ENCODE measurements around the gene ATP2B3. TPM values are rescaled to one million over a fixed set of nuclear protein-coding genes. Genes with fewer than 3 reads are reported as not detected.
A peak's percentile ranks its signal among the peaks of the same experiment; 100 is the strongest.

The ATP2B3 gene
- total RNA-seq = not detected

DNA sequence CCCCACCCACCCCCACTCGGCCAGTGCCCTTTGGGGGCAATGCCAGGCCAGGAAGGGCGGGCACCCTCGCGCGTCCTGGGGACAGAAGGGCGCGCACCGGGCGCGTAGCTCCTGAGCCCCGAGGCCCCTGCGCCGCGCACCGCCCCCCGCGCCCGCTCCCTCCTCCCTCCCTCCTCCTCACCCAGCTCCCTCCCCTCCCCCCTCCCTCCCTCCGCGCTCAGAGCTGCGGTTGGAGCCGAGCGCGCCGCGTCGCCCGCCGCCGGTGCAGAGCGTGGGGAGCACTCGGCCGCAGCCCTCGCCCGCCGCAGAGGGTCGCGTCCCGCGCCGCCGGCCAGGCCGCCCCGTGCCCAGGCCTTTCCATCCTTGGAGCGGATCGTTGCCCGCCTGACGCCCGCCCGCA is at the start of gene ATP2B3:
Gene ATP2B3, plus strand, starts transcription at position 220 of the 400 bp plus-strand sequence. CDS start 18,606 bp downstream, outside the sequence.
- Mint-ChIP-seq H3K9me3 (no peaks in the 10 kb centered on the region), H3K27ac (no peak within 1 kb of the TSS)

DNA sequence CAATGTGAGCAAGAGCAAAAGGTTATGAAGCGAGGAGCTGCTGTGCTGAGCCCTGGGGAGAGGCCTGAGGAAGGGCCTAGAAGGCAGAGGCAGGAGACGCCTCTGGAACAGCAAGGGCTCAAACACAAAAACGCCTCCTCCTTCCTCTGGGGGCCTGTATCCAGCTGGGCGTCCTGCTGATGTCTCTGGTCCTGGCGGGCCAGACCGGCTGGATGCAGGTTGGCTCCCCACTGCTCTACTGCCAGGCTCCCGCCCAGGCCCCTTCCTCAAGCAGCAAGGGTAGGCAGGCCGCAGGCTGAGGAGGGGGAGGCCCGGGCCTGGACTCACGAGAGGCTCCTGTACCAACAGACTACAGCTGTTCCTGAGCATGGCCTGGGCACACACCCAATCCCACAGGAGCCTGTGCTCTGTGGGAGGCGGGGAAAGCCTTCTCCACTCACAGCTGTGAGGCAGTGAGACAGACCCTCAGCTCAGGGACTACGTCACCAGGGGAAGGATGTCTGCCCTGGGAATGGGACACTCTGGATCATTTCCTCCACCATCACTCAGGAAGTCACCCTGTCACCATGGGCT is 49.3 kb upstream of the ATP2B3 start:
- no peak for DNase-seq (ENCODE audit: low spot score in 2 of 2)
- Mint-ChIP-seq H3K36me3 (no peaks in the 10 kb centered on the region), H3K9me3 (no peaks in the 10 kb centered on the region), H3K27ac (no peak overlapping the region)
- no peak for ATAC-seq

More for the DNA sequence above, at the start of gene ATP2B3:
- no peaks in the 10 kb centered on the region for H3K36me3 Mint-ChIP-seq
- no peak for ATAC-seq
- DNase-seq (ENCODE audit: low spot score in 2 of 2) = no peak

DNA sequence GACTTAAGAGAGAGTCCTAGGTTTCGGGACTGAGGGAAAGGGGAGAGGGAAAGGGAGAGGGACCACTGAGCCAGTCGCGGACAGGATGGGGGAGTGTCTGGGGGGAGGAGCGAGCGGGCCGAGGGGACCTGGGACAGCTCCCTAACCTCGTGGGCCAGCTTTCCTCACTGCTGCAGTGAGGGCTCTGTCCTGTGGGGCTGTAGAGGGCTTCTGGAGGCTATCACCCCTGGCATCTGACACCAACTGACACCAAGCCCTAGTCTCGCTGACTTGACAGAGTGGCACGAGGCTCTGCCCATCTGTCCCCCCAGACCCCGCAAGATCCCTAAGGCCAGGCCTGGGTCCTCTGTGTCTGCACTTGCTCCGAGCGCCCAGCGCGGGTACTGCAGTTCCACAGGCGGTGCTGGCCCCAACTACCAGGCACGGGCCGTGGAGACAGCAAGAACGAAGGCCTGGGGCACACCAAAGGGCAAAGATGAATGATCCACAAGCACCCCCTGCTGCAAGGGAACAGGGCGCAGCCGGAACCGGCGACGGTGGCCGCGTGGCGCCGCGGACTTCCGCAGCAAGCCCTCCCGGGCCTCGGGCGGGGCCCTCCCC is 47.5 kb upstream of the ATP2B3 start:
- ATAC-seq (peak; percentile 32 to 46), DNase-seq (ENCODE audit: low spot score in 2 of 2) (peak in 1 of 2 donors; percentile 7)
- Mint-ChIP-seq H3K27ac (peak overlapping the region; percentile 65 to 69), H3K36me3 (no peaks in the 10 kb centered on the region), H3K9me3 (no peaks in the 10 kb centered on the region)

DNA sequence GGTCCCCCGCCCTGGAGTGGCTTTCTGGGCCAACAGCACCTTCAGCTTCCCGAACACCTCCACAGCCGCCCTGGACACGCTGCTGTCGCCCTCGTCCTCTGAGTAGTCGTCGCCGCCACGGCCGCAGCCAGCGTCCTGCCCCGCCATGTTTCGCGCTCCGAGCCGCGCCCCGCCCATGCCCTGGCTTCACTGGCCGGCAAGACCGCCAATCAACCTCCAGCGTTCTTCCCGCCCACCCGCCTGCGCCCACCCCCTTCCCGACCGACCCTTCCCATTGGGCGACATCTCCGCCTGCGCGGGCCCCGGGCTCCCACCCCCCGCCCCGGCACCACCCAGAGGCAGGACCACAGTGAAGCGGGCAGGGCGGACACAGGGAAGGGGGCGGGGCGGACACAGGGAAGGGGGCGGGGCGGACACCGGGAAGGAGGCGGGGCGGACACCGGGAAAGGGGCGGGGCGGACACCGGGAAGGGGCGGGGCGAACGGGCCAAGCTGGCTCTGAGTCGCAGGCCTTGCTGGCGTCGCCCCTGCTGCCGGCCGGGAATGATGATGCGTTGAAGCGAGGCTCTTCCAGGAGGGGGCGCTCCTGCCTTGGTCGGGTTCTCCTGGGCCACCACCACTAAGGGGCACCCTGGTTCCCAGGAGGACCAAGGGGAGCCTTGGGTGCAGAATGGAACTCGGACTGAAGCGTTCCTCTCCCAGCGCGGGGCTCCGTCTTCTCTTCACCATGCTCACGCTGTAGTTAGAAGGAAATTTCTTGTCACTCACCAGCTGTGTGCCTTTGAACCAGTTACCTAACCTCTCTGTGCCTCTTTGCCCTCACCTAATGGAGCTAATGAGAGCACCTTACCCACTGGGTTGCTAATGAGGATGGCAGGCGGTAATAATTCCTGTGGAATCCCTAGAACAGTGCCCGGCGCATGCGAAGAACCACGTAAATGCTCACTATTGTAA is 46.8 kb upstream of the ATP2B3 start, which contains the start of gene HAUS7:
Gene HAUS7, minus strand, starts transcription at position 166 of the 953 bp plus-strand sequence. Its CDS starts 19 bp downstream, at position 147.
- ATAC-seq (peak; percentile 85 to 90), DNase-seq (ENCODE audit: low spot score in 2 of 2) (peak; percentile 84 to 85)
- Mint-ChIP-seq H3K36me3 (no peaks in the 10 kb centered on the region), H3K27ac (peak within 1 kb of the TSS; percentile 65 to 71), H3K9me3 (no peaks in the 10 kb centered on the region)

DNA sequence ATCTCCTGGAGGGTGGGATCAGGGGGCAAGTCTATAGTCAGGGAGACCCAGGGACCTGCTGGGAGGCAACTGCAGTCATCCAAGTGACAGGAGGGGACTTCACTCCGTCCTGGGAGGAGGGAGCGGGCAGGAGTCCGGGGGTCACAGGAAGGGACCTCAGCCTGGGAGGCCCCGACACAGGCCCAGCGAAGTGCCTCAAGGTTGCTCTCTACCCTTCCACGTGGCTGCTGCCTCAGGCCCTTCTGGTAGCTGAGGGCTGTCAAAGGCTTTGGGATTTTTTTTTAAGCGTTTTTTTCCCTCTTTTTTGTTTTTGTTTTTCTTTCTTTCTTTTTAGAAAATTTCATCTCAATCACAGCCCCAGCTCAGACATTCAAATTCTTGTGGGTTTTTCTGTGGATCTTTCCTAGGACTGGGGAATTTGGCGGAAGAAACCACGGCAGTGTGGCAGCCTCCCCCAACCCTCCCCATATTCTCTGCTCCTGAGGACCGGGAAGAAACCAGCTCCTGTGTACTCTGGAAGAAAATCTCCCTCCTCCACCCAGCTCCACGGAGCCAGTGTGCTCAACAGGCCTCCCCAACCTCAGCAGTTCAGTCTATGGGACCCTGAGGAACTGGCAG is 45.7 kb upstream of the ATP2B3 start:
- DNase-seq (ENCODE audit: low spot score in 2 of 2) (no peak), ATAC-seq (no peak)
- Mint-ChIP-seq H3K9me3 (no peaks in the 10 kb centered on the region), H3K36me3 (no peaks in the 10 kb centered on the region), H3K27ac (peak overlapping the region in 1 of 2 donors; percentile 71)

DNA sequence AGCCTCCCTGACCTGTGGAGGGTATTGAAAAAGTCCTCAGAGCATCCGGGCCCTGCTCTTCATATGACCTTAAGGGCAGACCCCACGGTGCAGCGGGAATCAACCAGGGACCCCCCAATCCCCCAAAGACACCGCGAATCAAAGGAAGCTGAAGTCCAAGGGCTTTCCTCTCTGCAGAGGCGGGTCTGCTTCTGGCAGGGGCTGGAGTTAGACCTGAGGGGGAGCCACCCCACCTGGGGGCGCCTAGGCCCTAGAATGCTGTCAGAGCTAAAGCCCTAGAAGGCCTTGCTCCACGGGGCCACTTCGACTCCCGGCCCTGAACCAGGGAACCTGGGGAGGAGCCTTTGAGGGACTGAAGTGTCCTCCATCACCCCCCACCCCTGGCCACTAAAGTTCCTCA is 44.3 kb upstream of the ATP2B3 start:
- Mint-ChIP-seq H3K36me3 (no peaks in the 10 kb centered on the region), H3K27ac (no peak overlapping the region), H3K9me3 (no peaks in the 10 kb centered on the region)
- DNase-seq (ENCODE audit: low spot score in 2 of 2) (no peak), ATAC-seq (no peak)

DNA sequence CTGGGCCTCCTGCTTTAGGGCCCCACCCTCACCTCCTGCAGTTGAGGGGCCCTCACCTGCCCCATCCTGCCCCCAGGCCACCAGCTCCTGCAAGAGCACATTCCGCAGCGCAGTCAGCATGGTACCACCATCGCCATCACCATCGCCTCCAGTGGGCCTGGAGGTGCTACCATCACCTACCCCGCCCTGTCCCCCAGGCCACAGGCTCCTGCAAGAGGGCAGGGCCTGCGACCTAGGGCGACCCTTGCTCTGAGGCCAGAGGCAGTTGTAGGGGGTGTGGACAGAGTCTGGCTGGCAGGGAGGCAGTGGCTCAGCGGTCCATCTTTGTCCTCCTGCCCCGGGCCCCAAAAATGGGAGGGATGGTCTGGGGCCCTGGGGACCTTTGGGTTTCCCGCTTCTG is 43.2 kb upstream of the ATP2B3 start:
- Mint-ChIP-seq H3K9me3 (no peaks in the 10 kb centered on the region), H3K27ac (no peak overlapping the region), H3K36me3 (no peaks in the 10 kb centered on the region)
- no peak for ATAC-seq
- DNase-seq (ENCODE audit: low spot score in 2 of 2) = no peak

DNA sequence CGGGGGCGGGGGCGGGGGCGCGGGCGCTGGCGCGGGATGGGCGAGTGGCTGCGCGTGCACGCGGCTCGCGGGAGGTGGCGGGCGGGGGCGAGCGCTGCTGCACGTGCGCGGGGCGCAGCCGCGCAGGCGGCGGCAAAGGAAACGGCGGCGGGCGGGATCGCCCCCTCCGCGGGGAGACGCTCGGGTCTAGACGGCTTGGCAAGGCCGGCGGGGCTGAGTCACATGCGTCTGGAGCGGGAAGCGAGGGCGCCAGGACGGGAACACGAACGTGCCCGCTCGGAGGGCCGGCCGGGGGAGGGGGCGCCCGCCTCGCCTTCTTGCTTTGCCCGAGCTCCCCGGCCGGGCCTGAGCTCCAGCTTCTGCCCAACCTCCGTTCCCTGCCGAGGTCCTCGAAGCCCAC is 42.7 kb upstream of the ATP2B3 start:
- no peaks in the 10 kb centered on the region for H3K9me3 Mint-ChIP-seq
- H3K36me3 Mint-ChIP-seq = no peaks in the 10 kb centered on the region
- no peak overlapping the region for H3K27ac Mint-ChIP-seq
- no peak for ATAC-seq
- DNase-seq (ENCODE audit: low spot score in 2 of 2) = peak in 1 of 2 donors; percentile 10

DNA sequence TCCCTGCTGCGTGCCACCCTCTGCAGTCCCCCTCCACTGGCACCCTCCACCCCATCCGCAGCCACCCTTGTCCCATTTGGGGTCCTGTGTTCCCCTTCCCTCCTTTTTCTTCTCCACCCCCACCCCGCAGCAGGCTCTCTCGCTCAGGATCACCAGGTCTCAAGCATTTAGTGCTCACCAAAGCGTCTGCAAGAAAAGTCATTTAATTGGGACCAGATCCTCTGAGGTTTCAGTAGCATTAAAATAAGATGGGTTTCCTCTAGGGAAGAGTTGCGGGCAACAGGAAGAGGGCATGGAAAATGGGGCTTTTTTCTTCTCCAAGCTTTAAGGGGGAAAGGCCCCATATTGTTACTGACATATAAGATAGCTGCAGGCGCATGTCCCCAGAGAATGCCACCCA is 42.2 kb upstream of the ATP2B3 start:
- no peak for ATAC-seq
- no peak overlapping the region for H3K27ac Mint-ChIP-seq
- H3K36me3 Mint-ChIP-seq = no peaks in the 10 kb centered on the region
- DNase-seq (ENCODE audit: low spot score in 2 of 2) = no peak
- H3K9me3 Mint-ChIP-seq = no peaks in the 10 kb centered on the region

DNA sequence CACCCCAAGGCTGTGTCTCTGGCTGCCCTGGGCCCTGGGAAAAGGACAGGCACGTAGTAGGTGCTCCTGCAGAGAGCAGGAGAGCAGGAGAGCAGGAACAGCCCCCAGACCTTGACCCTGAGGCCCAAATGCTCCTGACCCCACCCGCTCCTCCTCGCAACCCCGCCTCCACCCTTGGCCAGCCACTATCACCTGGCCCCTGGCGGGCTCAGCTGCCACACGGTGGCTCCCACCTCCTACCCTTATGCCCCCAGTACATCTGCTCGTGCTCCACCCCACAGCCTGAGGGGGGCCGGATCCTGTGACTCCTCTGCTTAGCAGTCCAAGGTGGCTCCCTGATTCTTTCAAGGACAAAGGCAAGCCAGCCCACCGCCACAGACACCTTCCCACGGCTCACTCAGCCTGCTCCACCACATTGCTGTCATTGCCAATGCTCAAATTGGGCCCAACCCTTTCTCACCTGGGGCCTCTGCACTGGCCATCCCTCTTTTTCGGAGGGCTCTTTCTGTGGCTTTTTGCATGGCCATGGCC is 41.6 kb upstream of the ATP2B3 start:
- H3K27ac Mint-ChIP-seq = no peak overlapping the region
- no peak for DNase-seq (ENCODE audit: low spot score in 2 of 2)
- no peak for ATAC-seq

DNA sequence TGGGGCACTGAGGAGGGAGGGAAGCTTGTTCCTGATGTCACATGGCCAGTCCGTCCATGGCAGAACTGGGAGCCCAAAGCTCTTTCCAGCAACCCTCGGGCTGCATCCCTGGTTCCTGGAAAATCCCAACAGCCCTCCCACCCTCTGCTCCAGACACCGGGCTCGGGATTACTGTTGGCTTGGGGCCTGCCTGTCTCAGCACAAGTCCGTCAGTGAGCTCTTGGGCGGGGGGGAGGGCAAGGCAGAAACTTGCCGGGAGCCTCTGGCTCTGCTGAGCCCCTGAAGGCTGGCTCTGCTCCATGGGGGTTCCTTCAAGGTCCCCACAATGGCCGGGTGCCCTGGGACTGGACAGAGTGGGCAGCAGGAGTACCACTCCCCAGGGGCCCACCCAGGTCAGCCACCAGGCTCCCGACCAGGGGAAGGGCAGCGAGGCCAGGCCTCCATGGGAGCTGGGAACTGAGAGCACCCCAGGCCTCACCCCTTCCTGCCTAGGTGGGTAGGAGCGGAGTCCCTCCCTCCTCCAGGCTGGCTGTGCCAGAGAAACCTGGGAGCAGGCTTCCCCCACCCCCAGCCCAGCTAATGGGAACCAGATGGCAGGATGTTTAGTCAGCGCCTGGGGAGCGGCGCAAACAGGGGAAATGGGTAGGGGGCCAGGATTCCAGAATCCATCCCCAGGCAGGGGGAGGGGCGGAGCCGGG is 40.6 kb upstream of the ATP2B3 start:
- Mint-ChIP-seq H3K27ac (no peak overlapping the region), H3K36me3 (no peaks in the 10 kb centered on the region)

More for the DNA sequence above, 41.6 kb upstream of the ATP2B3 start:
- Mint-ChIP-seq H3K36me3 (no peaks in the 10 kb centered on the region), H3K9me3 (no peaks in the 10 kb centered on the region)

DNA sequence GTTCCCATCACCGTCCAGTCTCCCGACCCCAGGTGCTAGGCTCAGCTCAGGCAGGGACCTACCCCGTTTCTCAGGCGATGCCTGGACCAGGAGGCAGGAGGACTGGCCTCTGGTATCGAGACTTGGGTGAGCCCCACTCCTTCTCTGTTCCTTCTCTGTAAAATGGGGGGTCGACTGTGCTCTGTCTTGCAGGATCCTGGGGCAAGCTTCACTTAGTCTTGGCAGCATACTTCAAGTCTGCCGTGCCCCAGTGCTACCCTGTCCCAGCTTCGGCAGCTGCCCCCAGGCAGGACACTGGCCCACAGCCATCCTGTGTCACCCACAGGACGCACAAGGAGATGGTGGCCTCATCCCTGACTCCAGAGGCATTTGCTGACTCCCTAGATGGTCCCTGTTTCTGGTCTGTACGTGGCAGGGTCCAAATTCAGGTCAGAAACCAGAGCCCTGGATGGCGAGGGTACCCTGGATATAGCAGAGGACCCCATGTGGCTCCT is 40.0 kb upstream of the ATP2B3 start:
- DNase-seq (ENCODE audit: low spot score in 2 of 2) = no peak
- ATAC-seq = no peak
- Mint-ChIP-seq H3K36me3 (no peaks in the 10 kb centered on the region), H3K9me3 (no peaks in the 10 kb centered on the region), H3K27ac (no peak overlapping the region)

More for the DNA sequence above, 40.6 kb upstream of the ATP2B3 start:
- DNase-seq (ENCODE audit: low spot score in 2 of 2) (no peak), ATAC-seq (no peak)
- H3K9me3 Mint-ChIP-seq = no peaks in the 10 kb centered on the region

DNA sequence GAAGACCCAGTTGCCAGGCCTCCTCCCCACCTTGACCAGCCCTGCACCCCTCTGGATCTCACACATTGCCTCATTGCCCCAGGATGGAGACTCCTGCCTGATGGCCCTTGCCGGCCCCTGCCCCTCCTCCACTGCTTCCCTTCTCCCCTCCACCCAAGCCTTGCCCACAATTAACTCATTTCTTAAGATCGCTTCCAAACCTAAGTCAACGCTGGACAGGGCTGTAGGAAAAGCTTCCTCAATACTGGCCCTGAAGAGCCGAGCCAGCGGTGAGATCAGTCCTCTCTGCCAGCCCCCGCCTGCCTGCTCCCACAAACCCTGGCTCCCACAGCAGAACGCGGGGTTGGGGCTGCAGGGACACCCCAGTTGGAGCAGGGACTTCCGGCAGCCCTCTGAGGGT is 39.5 kb upstream of the ATP2B3 start:
- no peak for ATAC-seq
- Mint-ChIP-seq H3K27ac (no peak overlapping the region), H3K36me3 (no peaks in the 10 kb centered on the region), H3K9me3 (no peaks in the 10 kb centered on the region)
- DNase-seq (ENCODE audit: low spot score in 2 of 2) = no peak

DNA sequence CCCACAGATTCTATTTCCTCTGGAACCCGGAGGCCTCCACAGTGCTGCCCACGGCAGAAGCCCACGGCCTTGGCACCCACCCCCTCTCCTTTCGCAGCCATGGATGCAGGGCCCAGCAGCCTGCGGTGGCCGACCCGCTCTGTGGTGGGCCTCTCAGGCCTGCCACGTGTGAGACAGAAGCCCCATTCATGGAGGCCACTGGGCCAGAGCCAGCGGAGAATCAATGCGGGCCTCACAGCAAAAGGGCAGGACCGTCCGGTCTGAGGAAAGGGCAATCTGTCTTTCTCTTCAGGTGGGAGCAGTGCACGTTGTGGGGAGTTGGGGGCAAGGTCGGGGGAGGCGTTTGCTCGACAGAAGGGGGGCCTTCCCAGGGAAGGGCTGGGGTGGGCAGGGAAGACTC is 38.7 kb upstream of the ATP2B3 start:
- no peak overlapping the region for H3K27ac Mint-ChIP-seq
- no peak for ATAC-seq
- H3K36me3 Mint-ChIP-seq = no peaks in the 10 kb centered on the region
- no peaks in the 10 kb centered on the region for H3K9me3 Mint-ChIP-seq
- DNase-seq (ENCODE audit: low spot score in 2 of 2) = no peak

DNA sequence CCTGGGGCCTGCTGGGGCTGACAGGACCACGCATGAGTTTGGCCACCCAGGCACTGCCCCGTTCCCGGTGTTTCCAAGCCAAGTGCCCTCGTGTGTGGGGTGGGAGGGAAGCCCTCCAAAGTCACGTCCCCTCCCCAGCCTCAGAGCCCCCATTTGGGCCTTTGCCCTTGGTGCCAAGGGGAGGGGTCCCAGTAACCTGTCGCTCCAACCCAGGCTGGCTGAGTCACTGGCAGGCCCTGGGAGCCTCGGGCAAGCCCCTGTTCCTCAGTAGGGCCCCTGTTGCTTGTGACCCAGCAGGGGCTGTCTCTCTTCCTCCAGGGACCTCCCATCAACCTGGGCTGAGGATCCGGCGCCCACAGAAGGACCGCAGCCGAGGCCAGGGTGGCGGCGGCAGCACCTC is 36.4 kb upstream of the ATP2B3 start:
- ATAC-seq (no peak), DNase-seq (ENCODE audit: low spot score in 2 of 2) (no peak)
- Mint-ChIP-seq H3K9me3 (no peaks in the 10 kb centered on the region), H3K27ac (no peak overlapping the region), H3K36me3 (no peaks in the 10 kb centered on the region)

Measured in activated naive CD4-positive, alpha-beta T cell treated with anti-CD3 and anti-CD28 coated beads, Interleukin-2, amount 50 U/mL, for 72 hours (primary cell).